Middle frontal gyrus (tissue), 1 donor: ENCODE measurements around the gene CPXM1.
"Not testable (repeated sequence)": the region's sequence is repeated elsewhere in the genome, so short reads cannot be mapped to it uniquely, and the experiment has no call there.

Experiments used
- DNase-seq: peaks from one replicate; pipeline ENCODE4 v3.0.0-alpha.2; 2015; ENCODE audit warnings: low spot score; ENCODE audit errors: extremely low spot score

CPXM1 gene

GRCh38 chr20:2822073-2822472, 21.6 kb upstream of the CPXM1 start:
- DNase-seq: no peak

DNA sequence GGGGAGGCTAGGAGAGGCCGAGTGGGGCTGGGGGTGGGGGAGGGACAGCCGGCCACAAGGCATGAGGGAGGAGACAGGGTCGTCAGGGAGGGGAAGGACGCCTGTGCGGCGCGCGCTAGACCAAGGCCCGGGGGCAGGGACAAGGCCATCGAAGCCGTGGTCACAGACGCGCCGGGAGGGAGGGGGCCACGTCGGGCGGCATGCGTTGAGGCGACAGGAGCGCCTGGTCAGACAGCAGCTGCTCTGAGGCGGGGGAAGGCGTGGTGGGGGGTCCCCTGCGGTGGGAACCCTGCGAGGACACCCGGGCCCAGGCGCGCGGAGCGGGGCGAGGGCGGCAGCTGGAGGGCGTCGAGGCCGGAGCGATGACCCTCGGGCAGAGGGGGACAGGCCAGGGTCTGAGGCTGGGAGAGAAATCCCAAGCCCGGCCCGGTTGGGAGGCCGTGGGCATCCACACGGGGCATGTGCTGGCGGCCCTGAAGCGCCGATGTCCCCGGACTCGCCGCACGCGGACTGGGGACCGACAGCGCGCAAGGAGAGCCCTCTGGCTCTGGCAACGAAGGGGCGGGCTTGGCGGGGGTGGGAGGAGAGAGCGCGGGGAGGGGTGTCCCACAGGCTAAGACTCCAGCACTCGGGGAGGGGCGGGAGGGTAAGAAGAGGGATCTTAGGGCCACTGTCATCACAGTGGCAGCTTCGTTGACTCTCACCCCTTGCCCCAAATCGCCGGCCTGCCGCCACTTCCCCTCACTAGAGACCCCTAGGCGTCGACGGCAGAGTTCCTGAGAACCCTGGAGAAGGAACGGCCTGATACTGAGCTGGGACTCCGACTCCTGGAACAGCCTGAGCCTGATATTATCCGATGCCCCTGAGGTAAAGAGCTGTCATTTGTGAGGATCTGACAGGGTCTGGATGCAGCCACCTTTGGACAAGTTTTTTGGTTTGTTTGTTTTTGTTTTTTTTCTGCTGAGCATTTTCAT, 20.8 kb upstream of the CPXM1 start:
- DNase-seq: no peak

- DNase-seq: no peak
These were observed 19.9 kb upstream of the CPXM1 start for GRCh38 chr20:2820084-2820895.

DNA sequence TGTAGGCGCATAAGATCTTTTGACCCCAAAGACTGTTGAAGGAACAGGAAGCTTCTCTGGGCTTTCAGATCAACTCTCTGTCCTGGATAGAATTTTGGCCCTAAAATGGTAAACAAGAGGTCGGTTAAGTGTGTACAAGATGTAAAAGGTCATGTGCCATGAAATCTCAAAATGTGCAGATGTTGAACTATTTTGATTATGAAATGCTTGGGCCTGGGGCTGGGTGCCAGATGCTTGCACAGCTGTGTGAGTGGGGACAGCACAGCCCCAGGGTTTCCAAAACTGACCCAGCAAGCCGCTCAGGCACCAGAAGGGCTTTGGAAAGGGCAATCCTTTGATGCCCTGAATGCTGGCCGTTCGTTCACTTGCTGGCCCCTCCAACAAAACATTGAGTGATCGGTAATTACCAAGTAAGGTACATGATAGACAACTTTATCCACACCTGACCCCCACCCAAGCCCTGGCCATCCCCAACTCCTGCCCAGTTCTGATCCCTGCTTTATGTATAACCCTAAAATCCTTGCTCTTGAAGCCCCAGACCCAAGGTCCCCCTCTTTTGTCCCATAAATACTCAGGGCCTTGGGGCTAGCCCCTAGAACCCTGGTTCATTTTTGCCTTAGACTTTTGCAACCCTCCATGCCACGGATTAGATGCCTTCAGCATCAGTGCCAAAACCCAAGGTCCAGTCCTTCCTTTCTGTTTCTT, 17.6 kb upstream of the CPXM1 start:
- no peak for DNase-seq

DNA sequence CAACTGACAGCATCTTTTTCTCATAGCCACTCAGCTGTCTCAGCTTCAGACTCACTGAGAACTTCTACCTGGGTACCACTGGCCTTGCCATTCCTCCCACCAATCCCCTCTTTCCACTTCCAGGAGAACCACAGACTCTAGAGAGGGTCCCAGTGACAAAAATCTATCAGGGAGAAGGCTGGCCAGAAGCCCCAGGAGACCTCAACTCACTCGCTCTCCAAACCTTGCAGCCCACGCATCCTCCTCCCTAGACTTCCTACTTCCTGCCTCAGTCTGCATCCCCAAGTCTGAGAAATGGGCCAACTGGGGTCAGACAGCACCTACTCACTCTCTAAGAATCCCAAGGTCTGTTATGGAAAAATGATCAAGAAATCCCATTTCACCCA, 16.9 kb upstream of the CPXM1 start:
- DNase-seq: no peak

- DNase-seq: no peak
These were observed 16.3 kb upstream of the CPXM1 start for GRCh38 chr20:2816583-2817340.

DNA sequence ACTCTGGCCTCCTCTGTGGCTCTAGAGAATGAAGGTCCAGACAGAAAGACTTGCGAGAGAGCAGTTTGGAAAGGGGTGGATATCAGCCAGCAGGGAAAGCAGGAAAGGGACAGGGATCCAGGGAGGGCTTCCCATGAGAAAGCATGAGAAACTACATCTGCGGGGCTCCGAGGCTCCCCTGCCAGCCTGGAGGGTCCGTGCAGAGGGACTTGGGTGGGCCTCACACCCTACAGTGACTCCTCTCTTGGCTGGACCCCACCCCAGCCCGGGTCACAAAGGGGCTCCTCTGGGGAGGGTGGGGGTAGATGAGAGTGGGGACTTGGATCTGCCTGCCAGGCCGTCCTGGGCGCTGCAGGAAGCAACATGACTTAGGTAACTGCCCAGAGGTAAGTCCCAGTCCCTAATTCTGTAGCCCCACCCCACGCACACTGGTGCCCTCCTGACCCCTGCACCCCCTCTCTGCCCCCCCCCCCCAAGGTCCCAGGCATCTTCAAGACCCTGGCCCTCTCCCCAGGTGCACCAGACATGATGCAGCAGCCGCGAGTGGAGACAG, 15.7 kb upstream of the CPXM1 start, which contains the start of gene TMEM239:
Gene TMEM239, plus strand, starts transcription at position 335 of the 553 bp plus-strand sequence. Its CDS starts 191 bp downstream, at position 526.
- no peak for DNase-seq

GRCh38 chr20:2815242-2815900, 14.9 kb upstream of the CPXM1 start:
- DNase-seq: no peak

DNA sequence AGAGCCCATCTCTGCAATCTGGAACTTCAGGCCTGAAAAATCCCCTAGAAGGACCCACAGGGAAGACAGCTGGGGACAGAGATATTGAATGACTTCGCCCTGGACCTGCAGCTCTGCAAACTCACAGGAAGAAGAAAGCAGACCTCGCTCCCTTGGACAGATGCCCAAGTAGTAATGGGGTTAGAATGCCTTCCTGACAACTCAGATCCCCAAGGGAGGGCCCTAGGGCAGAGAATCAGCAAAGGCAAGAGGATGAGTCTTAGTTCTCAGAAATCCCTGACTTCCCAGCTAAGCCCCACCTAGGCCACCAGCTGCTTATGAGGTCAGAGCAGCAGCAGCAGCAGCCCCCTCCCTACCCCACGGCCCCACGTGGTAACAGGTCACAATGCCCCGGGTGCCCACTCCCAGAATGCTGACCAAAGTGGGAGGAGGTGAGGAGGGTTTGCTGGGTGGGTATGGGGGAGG, 14.2 kb upstream of the CPXM1 start, which contains the start of gene C20orf141:
Gene C20orf141, plus strand, starts transcription at position 401 of the 465 bp plus-strand sequence. CDS start 198 bp downstream, outside the sequence.
- DNase-seq: no peak

- DNase-seq: no peak
These were observed 13.6 kb upstream of the CPXM1 start for GRCh38 chr20:2814076-2814475.

GRCh38 chr20:2812189-2812588, 11.8 kb upstream of the CPXM1 start:
- DNase-seq: no peak

DNA sequence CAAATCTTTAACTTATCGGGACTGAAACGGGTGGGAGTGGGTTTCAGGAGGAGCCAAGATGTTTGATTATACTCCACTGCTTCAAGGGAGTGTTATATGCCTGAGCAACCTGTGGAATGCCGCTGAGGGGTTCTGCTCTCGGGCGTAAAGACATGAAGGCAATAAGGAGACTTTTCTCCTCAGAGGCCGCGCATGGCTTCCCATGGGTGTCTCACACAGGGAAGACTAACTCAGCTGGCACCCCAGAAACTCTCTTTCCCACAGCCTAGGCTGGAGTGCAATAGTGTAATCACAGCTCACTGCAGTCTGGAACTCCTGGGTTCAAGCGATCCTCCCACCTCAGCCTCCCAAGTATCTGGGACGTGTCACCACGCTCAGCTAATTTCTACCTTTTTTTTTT, 9.3 kb upstream of the CPXM1 start:
- DNase-seq: no peak

DNA sequence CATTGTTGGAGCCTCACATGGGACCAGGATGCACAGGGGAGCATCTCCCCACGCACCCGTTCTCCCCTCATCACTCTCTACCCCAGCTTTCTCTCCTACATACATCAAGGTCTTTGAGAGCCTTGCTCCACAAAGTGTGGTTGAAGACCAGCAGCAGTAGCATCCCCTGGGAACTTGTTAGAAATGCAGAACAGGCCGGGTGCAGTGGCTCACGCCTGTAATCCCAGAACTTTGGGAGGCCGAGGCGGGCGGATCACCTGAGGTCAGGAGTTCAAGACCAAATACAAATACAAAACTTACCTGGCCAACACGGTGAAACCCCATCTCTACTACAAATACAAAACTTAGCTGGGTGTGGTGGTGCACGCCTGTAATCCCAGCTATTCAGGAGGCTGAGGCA, 7.5 kb upstream of the CPXM1 start:
- not testable (repeated sequence) for DNase-seq

- no peak for DNase-seq
These were observed 6.6 kb upstream of the CPXM1 start for GRCh38 chr20:2807019-2807418.

DNA sequence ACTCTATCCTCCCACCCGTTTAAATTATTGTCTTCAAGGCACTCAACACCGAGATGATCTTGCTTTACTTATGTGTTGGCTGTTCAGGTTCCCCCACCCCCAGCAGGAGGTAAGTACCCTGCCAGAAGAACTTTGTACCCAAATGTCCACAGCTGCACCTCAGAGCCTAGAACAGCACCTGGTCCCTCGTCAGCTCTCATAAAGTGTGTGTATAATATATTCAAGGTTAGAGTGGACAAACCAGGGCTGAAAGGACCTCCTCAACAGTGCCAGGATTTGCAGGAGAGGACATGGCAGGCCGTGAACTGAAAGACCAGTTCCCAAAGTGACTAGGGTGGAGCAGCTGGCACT, 5.9 kb upstream of the CPXM1 start:
- DNase-seq: no peak

- DNase-seq: no peak
These were observed 5.4 kb upstream of the CPXM1 start for GRCh38 chr20:2805689-2806350.

DNA sequence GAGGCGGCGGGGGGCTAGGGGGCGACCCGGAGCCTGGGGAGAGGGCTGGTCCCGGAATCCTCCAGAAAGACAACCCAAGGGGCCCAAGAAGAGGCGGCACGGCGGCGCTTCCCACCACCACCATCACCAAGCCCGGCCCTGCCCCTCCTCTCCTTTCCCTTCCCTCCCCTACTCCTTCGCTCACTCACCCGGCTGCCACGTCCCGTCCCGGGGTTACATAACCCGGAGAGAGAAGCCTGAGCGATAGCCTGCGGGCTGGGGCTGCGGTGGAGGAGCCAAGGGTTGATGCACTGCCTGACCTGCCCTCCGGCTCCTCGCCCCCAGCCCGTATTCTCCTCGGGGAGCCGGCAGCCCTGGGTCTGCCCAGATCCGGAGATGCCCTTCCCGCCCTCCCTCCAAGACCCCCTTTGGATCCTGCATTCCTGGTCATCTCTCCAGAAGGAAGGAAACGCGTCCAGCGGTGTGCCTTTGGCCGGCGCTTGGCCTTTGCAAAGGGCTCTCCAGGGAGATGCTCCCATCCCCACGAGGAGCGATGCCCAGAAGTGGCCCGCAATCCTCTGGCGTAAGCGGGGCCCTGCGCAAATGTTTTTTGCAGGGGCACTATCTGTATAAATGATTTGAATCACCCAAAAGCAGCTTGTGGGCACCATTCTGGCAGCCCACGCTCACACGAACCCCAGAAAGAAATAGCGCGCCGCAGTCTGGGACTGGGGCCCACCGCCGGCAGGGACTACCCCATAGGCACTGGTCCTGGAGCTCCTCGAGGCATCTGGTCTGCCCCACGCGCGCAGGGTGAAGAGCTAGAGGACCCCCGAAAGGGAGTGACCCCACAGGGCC, 4.6 kb upstream of the CPXM1 start:
- no peak for DNase-seq

- no peak for DNase-seq
These were observed 3.8 kb upstream of the CPXM1 start for GRCh38 chr20:2804041-2804828.
